Ascending aorta (tissue), 2 donors: Measurements from ENCODE around the gene DRG2. TPM values are rescaled to one million over a fixed set of nuclear protein-coding genes. Genes with fewer than 3 reads are reported as not detected.

Experiments used
- DNase-seq, 2 donors: peaks; one replicate each; pipeline ENCODE4 v3.0.0-alpha.2; 2019; ENCODE audit warnings: low spot score in 2 of 2
- H3K27ac ChIP-seq, 2 donors: fragments of 200-600 bp; sonication (generic); one replicate each; pipeline ENCODE4 v1.5.1; 2016 to 2017; ENCODE audit warnings: mild to moderate bottlenecking in 1 of 2
- H3K27me3 ChIP-seq: fragments of 200-600 bp; sonication (generic); one replicate; pipeline ENCODE4 v1.5.1; 2017
- H3K36me3 ChIP-seq, 2 donors: fragments of 200-600 bp; sonication (generic); one replicate each; pipeline ENCODE4 v1.5.1; 2016
- H3K4me1 ChIP-seq, 2 donors: fragments of 200-600 bp; sonication (generic); one replicate each; pipeline ENCODE4 v1.5.1; 2016 to 2017; ENCODE audit warnings: mild to moderate bottlenecking in 1 of 2
- H3K4me3 ChIP-seq, 2 donors: fragments of 200-600 bp; sonication (generic); one replicate each; pipeline ENCODE4 v1.5.1; 2016 to 2017; ENCODE audit warnings: mild to moderate bottlenecking in 1 of 2
- H3K9me3 ChIP-seq, 2 donors: fragments of 200-600 bp; sonication (generic); one replicate each; pipeline ENCODE4 v1.5.1; 2016
- CTCF ChIP-seq, 3 experiments: fragments of 200-600 bp in 2 of 3; fragments of 450-650 bp in 1 of 3; sonication (generic) in 2 of 3; IDR thresholded peaks; one replicate each; pipeline ENCODE4 v1.5.1; 2016 to 2019; ENCODE audit warnings: antibody characterized with exemption in 3 of 3, mild to moderate bottlenecking in 1 of 3, moderate library complexity in 1 of 3
- intact Hi-C: fragments of 100-400 bp; cut with DNase I; formaldehyde crosslinking; loops from one replicate; pipeline ENCODE4 v1.15.1; 2023
- total RNA-seq: library from RNA; depleted of rRNA; stranded (reverse); fragments of >200 nt; gene quantifications from one replicate; pipeline ENCODE4 v1.1.0, GENCODE V29; 2016

Gene DRG2
- total RNA-seq, 1 donor from 2014 or later = 118 TPM

DNA sequence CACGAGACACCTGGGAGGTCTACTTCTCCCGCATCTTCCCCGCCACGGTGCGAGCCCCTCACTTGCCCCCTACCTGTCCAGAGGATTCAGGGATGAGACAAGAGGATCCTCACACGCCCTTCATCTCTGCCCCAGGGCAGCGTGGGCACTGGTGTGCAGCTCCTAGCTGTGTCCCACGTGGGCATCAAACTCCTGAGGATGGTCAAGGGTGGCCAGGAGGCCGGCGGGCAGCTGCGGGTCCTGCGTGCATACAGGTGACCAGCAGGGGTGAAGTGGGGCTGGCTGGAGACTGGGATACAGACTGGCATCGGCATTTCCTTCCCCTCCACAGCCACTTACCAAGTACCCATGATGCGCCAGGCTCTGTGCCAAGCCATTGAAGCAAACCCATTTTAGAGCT is 67.4 kb downstream of the DRG2 start:
- intact Hi-C loops = no loop called here

GRCh38 chr17:18156171-18156975 is 68.6 kb downstream of the DRG2 start:
- intact Hi-C loops = no loop called here
- H3K4me1 ChIP-seq = peaks cover 0 to 11% of the 10 kb centered on the region in 2 donors
- H3K36me3 ChIP-seq = no peaks in the 10 kb centered on the region
- DNase-seq = no peak
- TF ChIP-seq CTCF (IDR thresholded peaks at IDR 0.05) = no peak
- H3K9me3 ChIP-seq = no peaks in the 10 kb centered on the region
- no peak overlapping the region for H3K4me3 ChIP-seq
- no peaks in the 10 kb centered on the region for H3K27me3 ChIP-seq
- H3K27ac ChIP-seq = peak overlapping the region; percentile 64 to 66

More for the DNA sequence above, 67.4 kb downstream of the DRG2 start:
- no peak overlapping the region for H3K4me3 ChIP-seq
- H3K27me3 ChIP-seq = no peaks in the 10 kb centered on the region
- H3K4me1 ChIP-seq = peaks cover 0 to 11% of the 10 kb centered on the region in 2 donors
- no peak overlapping the region for H3K27ac ChIP-seq
- no peaks in the 10 kb centered on the region for H3K9me3 ChIP-seq
- no peak for DNase-seq
- no peak for TF ChIP-seq CTCF (IDR thresholded peaks at IDR 0.05)
- no peaks in the 10 kb centered on the region for H3K36me3 ChIP-seq

DNA sequence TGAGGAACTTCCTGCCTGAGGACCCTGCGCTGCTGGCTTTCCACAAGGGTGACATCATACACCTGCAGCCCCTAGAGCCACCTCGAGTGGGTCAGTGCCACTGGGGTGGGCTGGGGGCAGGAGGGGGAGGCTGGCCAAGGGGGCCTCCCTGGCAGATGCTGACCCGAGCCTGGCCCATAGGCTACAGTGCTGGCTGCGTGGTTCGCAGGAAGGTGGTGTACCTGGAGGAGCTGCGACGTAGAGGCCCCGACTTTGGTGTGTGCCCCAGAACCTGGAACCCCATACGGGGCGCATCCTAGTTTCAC is 69.2 kb downstream of the DRG2 start:
- Histone ChIP-seq H3K9me3 (no peaks in the 10 kb centered on the region), H3K4me3 (no peak overlapping the region), H3K27me3 (no peaks in the 10 kb centered on the region), H3K4me1 (peaks cover 0 to 11% of the 10 kb centered on the region in 2 donors), H3K36me3 (no peaks in the 10 kb centered on the region), H3K27ac (peak overlapping the region; percentile 64 to 66)
- no peak for DNase-seq
- no peak for TF ChIP-seq CTCF (IDR thresholded peaks at IDR 0.05)
- intact Hi-C loops = no loop called here

Other genes starting within 250 kb of the DRG2 start
- gene TOM1L2, start 115.5 kb upstream of the DRG2 start, total RNA-seq = 39.0 TPM
- 7.2 TPM for gene DRC3, start 115.1 kb upstream of the DRG2 start, total RNA-seq
- 2.6 TPM for gene ATPAF2, start 48.8 kb upstream of the DRG2 start, total RNA-seq
- gene GID4, start 48.5 kb upstream of the DRG2 start, total RNA-seq = 8.3 TPM
- gene MYO15A, start 20.8 kb downstream of the DRG2 start, total RNA-seq = 2.0 TPM
- gene ALKBH5, start 95.9 kb downstream of the DRG2 start, total RNA-seq = 73.4 TPM
- 25.3 TPM for gene LLGL1, start 137.7 kb downstream of the DRG2 start, total RNA-seq
- gene FLII, start 170.8 kb downstream of the DRG2 start, total RNA-seq = 716 TPM
- 18.5 TPM for gene MIEF2, start 172.7 kb downstream of the DRG2 start, total RNA-seq
- 52.8 TPM for gene TOP3A, start 227.0 kb downstream of the DRG2 start, total RNA-seq
- gene SMCR8, start 227.3 kb downstream of the DRG2 start, total RNA-seq = 10.3 TPM